Measurements from ENCODE around the gene H2AZ2. TPM values are rescaled to one million over a fixed set of nuclear protein-coding genes. Genes with fewer than 3 reads are reported as not detected.

Gene H2AZ2
- total RNA-seq (2022) (138 and 139 TPM in 2 replicates), Bru-seq, nascent RNA (percentile 80 among the genes with signal in this experiment), BruChase-seq, experiment 1, labeled RNA remaining after a 6-hour chase (percentile 93 among the genes with signal in this experiment), BruChase-seq, experiment 2, labeled RNA remaining after a 2-hour chase (percentile 89 among the genes with signal in this experiment)
- long read RNA-seq, transcript H2AFV-201 (5 exons, 3,804 nt), result minor isoform, 9 of 171 reads
- long read RNA-seq, transcript H2AFV-202 (5 exons, 752 nt), result major isoform, 121 of 171 reads
- long read RNA-seq, transcript H2AFV-203 (4 exons, 596 nt), result minor isoform, 6 of 171 reads
- long read RNA-seq, transcript H2AFV-204 (4 exons, 687 nt), result minor isoform, 8 of 171 reads
- long read RNA-seq, partial matches to known transcripts, result 11 of 171 reads
- long read RNA-seq, other reads (novel, unspliced or antisense), result 12 of 171 reads

DNA sequence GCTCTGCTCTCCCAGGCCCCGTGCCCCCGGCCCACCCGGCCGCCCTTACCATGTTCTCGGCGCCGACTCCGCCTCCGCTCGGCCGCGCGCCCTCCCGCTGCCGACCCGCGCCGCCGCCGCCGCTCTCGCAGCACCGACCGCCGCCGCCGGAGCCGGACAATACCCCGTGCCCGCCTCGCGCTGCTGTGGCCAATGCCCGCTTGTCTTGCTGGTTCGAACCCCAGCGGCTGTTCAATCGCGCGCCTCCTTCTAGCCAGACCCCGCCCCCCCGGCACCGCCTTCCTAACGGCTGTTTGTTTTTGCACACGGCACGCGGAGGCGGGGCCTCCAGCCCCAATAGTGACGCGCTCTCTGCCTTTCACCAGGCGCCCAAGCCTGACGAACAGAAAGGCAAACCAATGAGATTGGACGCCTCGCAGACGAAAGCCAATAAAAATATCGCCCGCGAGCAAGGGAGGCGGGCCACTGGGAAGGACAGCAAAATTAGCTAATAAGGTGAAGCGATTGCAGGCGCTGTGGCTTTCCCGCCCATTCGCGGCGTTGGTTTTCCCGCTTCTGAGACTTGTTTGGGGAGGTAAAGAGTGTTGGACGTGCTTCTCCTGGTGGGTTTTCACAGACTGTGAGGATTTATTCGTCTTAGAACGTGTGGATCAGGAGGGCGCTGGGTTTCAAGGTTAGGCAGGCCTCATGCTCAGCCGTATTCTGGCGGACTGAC lies at the start of gene H2AZ2:
TSS of gene H2AZ2 (minus strand) at position 168 of the 715 bp plus-strand sequence. CDS start at position 52, 116 bp downstream.
- H3K9me3 Mint-ChIP-seq (ENCODE audit: unreplicated experiment), result no peaks in the 10 kb centered on the region
- peak; percentile 100 for DNase-seq (ENCODE audit: unreplicated experiment)
- H3K27ac Mint-ChIP-seq (ENCODE audit: low read depth, unreplicated experiment), result peak within 1 kb of the TSS; percentile 90
- no TSS peak for BruUV-seq (replicated peaks)
- intact Hi-C loops (cut with micrococcal nuclease), result loop anchor here (1.0 to 10.0 kb wide), 4 partner anchors 51 to 260 kb away; no protein-coding TSS in a partner anchor
- POLR2A ChIA-PET, result interaction anchor here (0.6 to 8.1 kb wide), 39 partner anchors 9 to 1916 kb away, joined by 3 to 140 read pairs (median 5); partner anchors contain the start of genes CCM2, DDX56, NUDCD3 and OGDH
- CTCF ChIA-PET, result interaction anchor here (0.5 to 1.9 kb wide), 10 partner anchors 9 to 287 kb away, joined by 3 to 11 read pairs (median 4); no protein-coding TSS in a partner anchor
- H3K4me3 Mint-ChIP-seq (ENCODE audit: unreplicated experiment), result peak within 1 kb of the TSS; percentile 87
- no peaks in the 10 kb centered on the region for H3K27me3 Mint-ChIP-seq (ENCODE audit: insufficient read depth, unreplicated experiment)
- peaks cover 12% of the 10 kb centered on the region for H3K36me3 Mint-ChIP-seq (ENCODE audit: insufficient read depth, unreplicated experiment)
- TF ChIP-seq, protein P1, sequence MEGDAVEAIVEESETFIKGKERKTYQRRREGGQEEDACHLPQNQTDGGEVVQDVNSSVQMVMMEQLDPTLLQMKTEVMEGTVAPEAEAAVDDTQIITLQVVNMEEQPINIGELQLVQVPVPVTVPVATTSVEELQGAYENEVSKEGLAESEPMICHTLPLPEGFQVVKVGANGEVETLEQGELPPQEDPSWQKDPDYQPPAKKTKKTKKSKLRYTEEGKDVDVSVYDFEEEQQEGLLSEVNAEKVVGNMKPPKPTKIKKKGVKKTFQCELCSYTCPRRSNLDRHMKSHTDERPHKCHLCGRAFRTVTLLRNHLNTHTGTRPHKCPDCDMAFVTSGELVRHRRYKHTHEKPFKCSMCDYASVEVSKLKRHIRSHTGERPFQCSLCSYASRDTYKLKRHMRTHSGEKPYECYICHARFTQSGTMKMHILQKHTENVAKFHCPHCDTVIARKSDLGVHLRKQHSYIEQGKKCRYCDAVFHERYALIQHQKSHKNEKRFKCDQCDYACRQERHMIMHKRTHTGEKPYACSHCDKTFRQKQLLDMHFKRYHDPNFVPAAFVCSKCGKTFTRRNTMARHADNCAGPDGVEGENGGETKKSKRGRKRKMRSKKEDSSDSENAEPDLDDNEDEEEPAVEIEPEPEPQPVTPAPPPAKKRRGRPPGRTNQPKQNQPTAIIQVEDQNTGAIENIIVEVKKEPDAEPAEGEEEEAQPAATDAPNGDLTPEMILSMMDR (IDR thresholded peaks at IDR 0.05; ENCODE audit: unreplicated experiment), result no peak
- H3K4me1 Mint-ChIP-seq (ENCODE audit: insufficient read depth, unreplicated experiment), result peaks cover 11% of the 10 kb centered on the region

- Mint-ChIP-seq H3K27me3 (ENCODE audit: insufficient read depth, unreplicated experiment) (no peaks in the 10 kb centered on the region), H3K27ac (ENCODE audit: low read depth, unreplicated experiment) (no peak overlapping the region), H3K36me3 (ENCODE audit: insufficient read depth, unreplicated experiment) (no peaks in the 10 kb centered on the region), H3K9me3 (ENCODE audit: unreplicated experiment) (no peaks in the 10 kb centered on the region), H3K4me1 (ENCODE audit: insufficient read depth, unreplicated experiment) (no peaks in the 10 kb centered on the region), H3K4me3 (ENCODE audit: unreplicated experiment) (no peak overlapping the region)
- POLR2A ChIA-PET, result interaction anchor here (2.2 kb wide), 1 partner anchor 12 kb away, joined by 15 read pairs; the partner anchor contains the start of gene PURB
- DNase-seq (ENCODE audit: unreplicated experiment), result no peak
- TF ChIP-seq, protein P1 (IDR thresholded peaks at IDR 0.05; ENCODE audit: unreplicated experiment), result no peak
- CTCF ChIA-PET, result interaction anchor here (0.6 to 1.6 kb wide), 3 partner anchors 25 to 239 kb away, joined by 3 to 5 read pairs (median 3); no protein-coding TSS in a partner anchor
- intact Hi-C loops (cut with micrococcal nuclease), result no loop called here
- no TSS peak for BruUV-seq (replicated peaks)
Measured at GRCh38 chr7:44897309-44897708, 49.4 kb upstream of the H2AZ2 start.

- no peak for DNase-seq (ENCODE audit: unreplicated experiment)
- Mint-ChIP-seq H3K27ac (ENCODE audit: low read depth, unreplicated experiment) (no peak overlapping the region), H3K4me3 (ENCODE audit: unreplicated experiment) (no peak overlapping the region), H3K27me3 (ENCODE audit: insufficient read depth, unreplicated experiment) (no peaks in the 10 kb centered on the region), H3K36me3 (ENCODE audit: insufficient read depth, unreplicated experiment) (no peaks in the 10 kb centered on the region), H3K4me1 (ENCODE audit: insufficient read depth, unreplicated experiment) (no peaks in the 10 kb centered on the region), H3K9me3 (ENCODE audit: unreplicated experiment) (no peaks in the 10 kb centered on the region)
- BruUV-seq (replicated peaks), result no TSS peak
- CTCF ChIA-PET, result interaction anchor here (0.7 to 1.3 kb wide), 2 partner anchors 27 to 40 kb away, joined by 3 read pairs; no protein-coding TSS in a partner anchor
- POLR2A ChIA-PET, result interaction anchor here (0.5 to 2.2 kb wide), 6 partner anchors 9 to 217 kb away, joined by 3 to 15 read pairs (median 3); partner anchors contain the start of genes PURB and TBRG4
- intact Hi-C loops (cut with micrococcal nuclease), result no loop called here
- TF ChIP-seq, protein P1 (IDR thresholded peaks at IDR 0.05; ENCODE audit: unreplicated experiment), result no peak
Measured at GRCh38 chr7:44894888-44895580, 47.1 kb upstream of the H2AZ2 start.

All from MCF 10A (cell line).